Mesenteric fat pad (tissue), 1 donor: ENCODE measurements around the gene NSMCE3. TPM values are rescaled to one million over a fixed set of nuclear protein-coding genes. Genes with fewer than 3 reads are reported as not detected.

ENCODE experiments used
- DNase-seq: peaks from one replicate; pipeline ENCODE4 v3.0.0-alpha.2; 2020; ENCODE audit warnings: low spot score
- long read RNA-seq: library from polyadenylated mRNA; unstranded; transcript quantifications from one replicate; pipeline ENCODE4 v2.0.0, GENCODE V29; 2020
- total RNA-seq: library from RNA; stranded (reverse); fragmentation: NEBNext Ultra II Directional; extraction: Animal tissue kit (Norgen Biotek cat#: 25700); gene quantifications from one replicate; pipeline ENCODE4 v1.2.1, GENCODE V29; 2021
- donor health status: DM: yes; HTN: yes; CAD: no.

The NSMCE3 gene
- total RNA-seq = 6.5 TPM
- long read RNA-seq = 0 reads

DNA sequence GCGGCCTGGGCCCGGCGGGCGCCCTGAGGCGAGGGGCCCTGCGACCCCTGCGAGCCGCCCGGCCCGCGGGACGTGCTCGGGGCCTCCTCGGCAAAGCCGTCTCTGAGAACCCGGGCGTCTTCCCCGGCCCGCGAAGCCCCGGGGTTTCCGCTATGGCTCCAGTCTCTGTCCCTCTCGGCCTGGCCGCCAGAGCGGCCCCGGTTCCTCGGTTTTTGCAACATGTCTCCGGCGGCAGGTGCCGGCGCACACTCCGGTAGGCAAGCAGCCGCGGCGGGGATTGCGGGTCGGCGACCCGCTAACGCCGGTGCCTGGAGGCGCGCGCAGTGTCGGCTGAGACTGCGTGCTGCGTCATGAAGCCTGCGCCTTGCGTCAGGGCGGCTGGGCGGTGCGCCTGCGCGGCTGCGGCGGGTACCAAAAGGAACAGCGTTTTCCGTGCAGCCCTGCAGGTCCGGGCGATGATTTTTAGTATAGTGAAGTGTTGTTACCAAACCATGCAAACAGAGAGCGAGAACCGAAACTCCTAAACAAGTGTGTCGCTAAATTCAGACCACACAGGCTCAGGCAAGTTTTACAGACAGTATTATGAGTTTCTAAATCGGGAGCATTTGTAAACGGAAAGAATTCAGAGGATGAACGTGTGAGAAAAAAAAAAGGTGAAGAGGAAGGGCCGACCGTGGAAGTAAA, at the start of gene NSMCE3:
NSMCE3 (minus strand) TSS at position 338 of the 684 bp plus-strand sequence; CDS start at position 221, 117 bp downstream.
- DNase-seq = peak; percentile 95

GRCh38 chr15:29316422-29316821, 46.8 kb upstream of the NSMCE3 start:
- DNase-seq = no peak

- no peak for DNase-seq
These were observed 42.8 kb upstream of the NSMCE3 start for GRCh38 chr15:29312387-29312786.

GRCh38 chr15:29311696-29312095, 42.1 kb upstream of the NSMCE3 start:
- DNase-seq = no peak

GRCh38 chr15:29309139-29309538, 39.5 kb upstream of the NSMCE3 start:
- DNase-seq = no peak

GRCh38 chr15:29308299-29308698, 38.7 kb upstream of the NSMCE3 start:
- no peak for DNase-seq

DNA sequence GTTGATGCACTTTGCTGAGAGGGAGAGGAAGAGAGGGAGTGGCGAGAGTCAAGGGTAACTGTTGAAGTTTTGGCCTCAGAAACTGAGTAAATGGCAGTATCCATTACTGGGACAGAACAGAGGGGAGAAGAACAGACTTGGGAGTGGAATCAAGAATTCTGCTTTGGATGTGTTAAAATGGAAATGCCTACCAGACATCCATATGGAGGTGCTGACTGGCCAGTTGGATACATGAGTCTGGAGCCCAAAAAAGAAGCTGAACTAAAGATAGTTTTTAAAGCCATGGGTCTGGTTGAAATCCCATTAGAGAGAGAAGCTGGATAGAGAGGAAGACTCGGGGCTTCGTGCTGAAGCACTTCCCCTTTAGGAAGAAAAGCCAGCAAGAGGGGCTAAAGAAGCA, 35.9 kb upstream of the NSMCE3 start:
- no peak for DNase-seq

DNA sequence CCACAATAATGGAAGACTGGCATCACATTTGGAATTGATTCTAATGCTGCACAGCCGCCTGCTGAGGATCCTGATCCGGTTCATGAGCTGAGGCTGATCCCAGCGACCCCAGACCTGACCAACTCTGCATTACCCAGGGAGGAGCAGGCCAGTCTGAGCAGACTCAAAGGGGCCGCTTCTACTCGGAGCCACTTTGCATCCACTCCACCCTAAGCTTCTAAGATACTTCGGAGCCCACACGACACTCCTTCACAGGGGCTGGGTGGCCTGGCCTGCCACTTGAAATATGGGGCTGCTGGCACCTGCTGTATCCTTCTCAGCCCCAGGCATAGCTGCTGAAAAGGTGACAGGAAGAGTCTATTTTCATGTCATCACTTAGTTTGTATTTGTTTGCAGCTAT, 33.2 kb upstream of the NSMCE3 start:
- no peak for DNase-seq

DNA sequence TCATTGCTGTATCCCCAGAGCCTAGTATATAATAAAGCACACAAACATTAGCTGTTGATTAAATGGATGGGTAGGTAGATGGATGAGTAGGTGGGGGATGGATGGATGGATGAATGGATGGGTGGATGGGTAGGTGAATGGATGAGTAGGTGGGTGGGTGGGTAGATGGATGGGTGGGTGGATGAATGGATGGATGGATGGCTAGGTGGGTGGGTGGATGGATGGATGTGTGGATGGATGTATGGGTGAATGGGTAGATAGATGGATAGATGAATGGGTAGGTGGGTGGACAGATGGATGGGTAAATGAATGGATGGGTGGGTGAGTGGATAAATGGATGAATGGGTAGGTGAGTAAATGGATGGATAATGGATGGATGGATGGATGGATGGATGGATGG, 30.2 kb upstream of the NSMCE3 start:
- no peak for DNase-seq

GRCh38 chr15:29299331-29299730, 29.7 kb upstream of the NSMCE3 start:
- no peak for DNase-seq

DNA sequence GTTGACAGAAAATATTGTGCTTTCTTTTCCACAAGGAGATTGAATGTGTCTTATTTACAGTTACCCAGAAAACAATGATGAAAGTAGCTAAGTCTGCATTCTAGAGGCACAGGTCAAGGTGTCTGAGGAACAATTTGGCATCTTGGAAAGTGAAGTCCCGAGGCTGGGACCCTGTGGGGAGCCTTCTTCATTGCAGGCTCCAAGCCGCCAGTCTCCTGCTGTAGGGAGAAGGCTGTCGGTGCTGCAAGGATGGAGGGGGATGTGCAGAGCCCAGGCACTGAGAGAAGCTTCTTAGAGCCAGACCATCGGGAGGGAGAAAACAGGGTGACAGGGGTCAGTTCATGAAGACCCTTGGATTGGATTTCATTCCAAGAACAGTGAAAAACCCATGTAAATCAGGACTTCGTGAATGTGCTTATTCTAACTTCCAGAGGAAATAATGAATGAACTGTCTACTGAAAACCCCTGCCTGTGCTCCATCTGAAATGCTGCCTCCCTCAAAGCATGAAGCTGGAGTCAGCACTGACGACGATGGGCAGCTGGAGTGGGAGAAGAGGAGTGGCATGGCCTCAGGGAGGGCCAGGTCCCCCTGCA, 25.2 kb upstream of the NSMCE3 start:
- DNase-seq = no peak

DNA sequence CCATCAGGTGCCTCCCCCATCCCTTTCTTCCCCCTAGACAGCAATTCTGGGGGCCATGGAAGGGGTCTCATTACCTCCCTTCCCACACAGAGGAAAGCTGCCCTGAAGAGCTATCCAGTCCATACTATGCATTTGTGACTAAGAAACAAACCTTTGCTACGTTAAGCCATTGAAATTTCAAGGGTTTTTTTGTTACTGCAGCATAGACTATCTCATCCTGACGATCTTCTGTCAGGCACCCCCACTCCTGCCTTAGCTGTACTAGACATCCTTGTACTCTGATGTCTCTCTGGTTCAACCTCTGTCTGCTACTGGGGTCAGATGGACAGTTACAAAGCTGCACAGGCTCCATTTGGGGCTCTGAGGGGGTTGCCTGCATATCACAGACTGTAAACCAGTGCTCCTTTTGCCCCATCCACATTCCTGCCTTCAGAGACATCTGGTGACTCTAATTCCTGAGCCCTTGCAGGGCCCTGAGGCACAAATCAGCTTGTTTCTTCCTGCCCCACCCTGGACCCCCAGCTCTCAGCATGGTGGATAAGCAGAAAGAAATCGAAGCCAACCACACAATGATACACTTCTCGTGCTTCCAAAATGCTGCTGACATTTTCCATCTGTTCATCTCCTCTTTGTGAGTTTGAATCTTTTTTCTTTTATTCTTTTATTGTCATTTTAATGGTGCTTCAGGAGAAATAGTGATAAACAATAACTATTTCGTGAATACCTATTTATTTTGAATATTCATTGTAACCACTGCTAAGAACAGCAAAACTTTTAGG, 21.6 kb upstream of the NSMCE3 start:
- DNase-seq = no peak

DNA sequence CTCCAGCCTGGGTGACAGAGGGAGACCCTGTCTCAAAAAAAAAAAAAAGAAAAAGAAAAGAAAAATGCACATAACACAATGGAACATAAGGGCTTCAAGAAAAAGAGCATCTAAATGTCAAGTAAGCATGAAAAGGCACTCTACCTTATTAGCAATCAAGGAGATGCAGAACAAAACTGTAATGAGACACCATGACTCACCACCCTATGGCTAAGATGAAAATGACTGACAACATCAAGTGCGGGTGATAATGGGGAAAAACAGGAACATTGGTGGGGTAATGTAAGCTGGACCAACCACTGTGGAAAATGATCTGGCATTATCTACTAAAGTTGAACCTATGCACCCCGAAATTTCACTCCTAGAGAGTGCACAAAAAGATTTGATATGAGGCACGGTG, 19.6 kb upstream of the NSMCE3 start:
- no peak for DNase-seq

GRCh38 chr15:29285386-29285785, 15.8 kb upstream of the NSMCE3 start:
- DNase-seq = no peak

DNA sequence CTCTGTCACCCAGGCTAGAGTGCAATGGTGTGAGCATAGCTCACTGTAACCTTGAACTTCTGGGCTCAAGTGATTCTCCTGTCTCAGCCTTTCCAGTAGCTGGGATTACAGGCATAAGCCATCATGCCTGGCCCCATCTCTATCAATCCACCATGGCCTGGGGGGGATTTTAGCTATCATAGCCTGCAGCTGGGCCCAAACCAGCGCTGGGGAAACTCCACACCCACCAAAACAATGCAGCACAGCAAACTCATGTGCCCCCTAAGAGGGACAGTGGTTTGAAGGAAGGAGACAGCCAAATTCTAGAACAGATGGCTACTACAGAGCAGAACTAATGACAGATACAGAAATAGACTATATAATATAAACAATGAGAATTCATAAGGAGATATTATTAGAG, 13.8 kb upstream of the NSMCE3 start:
- DNase-seq = no peak

DNA sequence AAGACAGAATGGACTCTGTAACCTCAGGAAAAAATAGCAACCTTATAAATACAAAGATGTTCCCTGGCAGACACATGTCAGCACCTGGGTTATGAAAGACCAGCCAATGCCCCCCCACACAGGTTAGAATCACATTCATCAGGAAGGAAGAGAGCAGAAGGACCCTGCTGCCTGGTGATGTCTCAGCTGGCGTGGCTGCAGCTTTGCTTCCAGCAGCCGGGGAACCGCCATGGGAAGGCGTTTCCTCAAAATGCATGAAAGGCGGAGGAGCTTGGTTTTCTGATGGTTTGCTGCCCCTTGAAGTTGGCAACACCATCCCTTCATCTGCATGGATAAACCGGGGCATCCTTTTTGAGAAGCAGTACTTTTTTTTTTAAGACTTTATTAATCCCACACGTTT, 10.9 kb upstream of the NSMCE3 start:
- DNase-seq = no peak

GRCh38 chr15:29278436-29279105, 8.9 kb upstream of the NSMCE3 start:
- no peak for DNase-seq

- no peak for DNase-seq
These were observed 6.7 kb upstream of the NSMCE3 start for GRCh38 chr15:29276366-29276765.

- DNase-seq = no peak
These were observed 6.2 kb upstream of the NSMCE3 start for GRCh38 chr15:29275855-29276254.

DNA sequence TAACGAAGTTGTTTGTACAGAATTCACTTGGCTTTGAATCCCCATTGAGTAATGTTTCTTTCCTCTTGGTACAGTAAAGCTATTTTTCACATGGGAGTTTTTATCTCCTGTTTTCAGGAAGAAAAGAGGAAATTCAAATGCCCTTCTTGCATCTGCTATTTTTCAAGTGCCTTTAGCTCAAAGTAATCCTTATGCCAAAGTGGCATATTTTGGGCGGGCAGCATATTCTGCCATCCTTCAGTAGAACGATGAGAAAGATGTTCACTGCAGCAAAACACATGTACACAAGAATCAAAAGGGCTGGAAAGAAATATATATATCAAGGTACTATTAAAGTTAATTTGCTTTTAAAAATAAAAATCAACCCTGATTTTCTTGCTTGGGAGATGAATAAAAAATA, 5.3 kb upstream of the NSMCE3 start:
- no peak for DNase-seq

DNA sequence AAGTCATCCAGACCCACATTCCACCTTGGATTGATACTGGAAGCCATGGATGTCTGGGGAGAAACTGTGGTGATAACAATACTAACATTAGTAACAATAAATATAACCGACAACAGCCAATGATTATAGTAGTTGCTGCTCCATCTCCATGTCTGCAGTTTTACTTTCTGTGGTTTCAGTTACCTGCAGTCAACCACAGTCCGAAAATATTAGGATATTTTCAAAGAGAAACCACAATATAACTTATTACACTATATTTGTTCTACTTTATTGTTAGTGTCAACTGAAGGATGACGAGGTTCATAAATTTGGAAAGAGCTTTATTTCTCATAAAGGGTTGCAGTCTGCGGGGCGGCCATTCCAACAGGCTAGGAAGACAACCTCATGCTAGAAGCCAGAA, 2.6 kb upstream of the NSMCE3 start:
- DNase-seq = no peak

GRCh38 chr15:29270976-29271375, 1.4 kb upstream of the NSMCE3 start:
- DNase-seq = no peak
